H9 (cell line): ENCODE measurements around the gene AVL9. TPM values are rescaled to one million over a fixed set of nuclear protein-coding genes. Genes with fewer than 3 reads are reported as not detected.

Source experiments
- DNase-seq: peaks from one replicate; pipeline ENCODE4 v3.0.0-alpha.2; 2017
- H2AFZ ChIP-seq: one replicate; pipeline ENCODE4 v1.6.1; 2013; ENCODE audit warnings: mild to moderate bottlenecking, low read length, control low read depth, moderate library complexity
- H2AK5ac ChIP-seq: 2 replicates; pipeline ENCODE4 v1.6.1; 2013; ENCODE audit warnings: low read length, control low read depth, mixed read lengths; ENCODE audit not compliant: insufficient read length
- H2BK120ac ChIP-seq: one replicate; pipeline ENCODE4 v1.6.1; 2013; ENCODE audit warnings: low read depth, mild to moderate bottlenecking, low read length, control low read depth, inconsistent platforms; ENCODE audit not compliant: poor library complexity, severe bottlenecking
- H2BK12ac ChIP-seq: 2 replicates; pipeline ENCODE4 v1.6.1; 2013; ENCODE audit warnings: low read length, control low read depth, mixed read lengths, low read depth; ENCODE audit not compliant: insufficient read length
- H2BK15ac ChIP-seq: 2 replicates; pipeline ENCODE4 v1.6.1; 2013; ENCODE audit warnings: low read depth, low read length, control low read depth
- H2BK20ac ChIP-seq: one replicate; pipeline ENCODE4 v1.6.1; 2013; ENCODE audit warnings: low read depth, mild to moderate bottlenecking, low read length, control low read depth, inconsistent platforms; ENCODE audit not compliant: poor library complexity, severe bottlenecking
- H2BK5ac ChIP-seq: 2 replicates; pipeline ENCODE4 v1.6.1; 2013; ENCODE audit warnings: low read length, control low read depth, mixed read lengths; ENCODE audit not compliant: insufficient read length
- H3K14ac ChIP-seq: 2 replicates; pipeline ENCODE4 v1.6.1; 2013; ENCODE audit warnings: low read length, control low read depth; ENCODE audit not compliant: insufficient read depth
- H3K18ac ChIP-seq: 2 replicates; pipeline ENCODE4 v1.6.1; 2013; ENCODE audit warnings: low read depth, mild to moderate bottlenecking, mixed read lengths, low read length, control low read depth; ENCODE audit not compliant: insufficient read length
- H3K23ac ChIP-seq: 2 replicates; pipeline ENCODE4 v1.6.1; 2013; ENCODE audit warnings: low read length, control low read depth, mixed read lengths, low read depth; ENCODE audit not compliant: insufficient read length
- H3K23me2 ChIP-seq: 2 replicates; pipeline ENCODE4 v1.6.1; 2013; ENCODE audit warnings: low read depth, mild to moderate bottlenecking, mixed read lengths, low read length, control low read depth; ENCODE audit not compliant: insufficient read length, poor library complexity, severe bottlenecking
- H3K27ac ChIP-seq: 2 replicates; pipeline ENCODE4 v1.5.1; 2013; ENCODE audit warnings: low read length, control low read depth, mixed read lengths, low read depth; ENCODE audit not compliant: insufficient read length
- H3K27me3 ChIP-seq: 2 replicates; pipeline ENCODE4 v1.6.1; 2013; ENCODE audit warnings: low read length, control low read depth, inconsistent platforms; ENCODE audit not compliant: insufficient read depth
- H3K4ac ChIP-seq: 2 replicates; pipeline ENCODE4 v1.6.1; 2013; ENCODE audit warnings: low read depth, mild to moderate bottlenecking, control low read depth, inconsistent platforms, low read length, moderate library complexity
- H3K4me1 ChIP-seq: 2 replicates; pipeline ENCODE4 v1.6.1; 2013; ENCODE audit warnings: low read length, control low read depth, inconsistent platforms; ENCODE audit not compliant: insufficient read depth
- H3K4me2 ChIP-seq: 2 replicates; pipeline ENCODE4 v1.6.1; 2013; ENCODE audit warnings: low read length, control low read depth, mixed read lengths; ENCODE audit not compliant: insufficient read length, insufficient read depth
- H3K56ac ChIP-seq: 2 replicates; pipeline ENCODE4 v1.6.1; 2013; ENCODE audit warnings: low read depth, mild to moderate bottlenecking, mixed read lengths, low read length, control low read depth; ENCODE audit not compliant: insufficient read length
- H3K79me1 ChIP-seq: 2 replicates; pipeline ENCODE4 v1.6.1; 2013; ENCODE audit warnings: low read depth, mild to moderate bottlenecking, moderate library complexity, low read length, control low read depth, inconsistent platforms; ENCODE audit not compliant: insufficient read depth, poor library complexity, severe bottlenecking
- H3K79me2 ChIP-seq: 2 replicates; pipeline ENCODE4 v1.6.1; 2013; ENCODE audit warnings: low read length, control low read depth, inconsistent platforms; ENCODE audit not compliant: insufficient read depth
- H3K9ac ChIP-seq: 2 replicates; pipeline ENCODE4 v1.6.1; 2013; ENCODE audit warnings: low read length, control low read depth, mixed read lengths; ENCODE audit not compliant: insufficient read length; ENCODE audit errors: extremely low read depth
- H3K9me3 ChIP-seq: one replicate; pipeline ENCODE4 v1.6.1; 2013; ENCODE audit warnings: low read depth, low read length, inconsistent platforms; ENCODE audit not compliant: control insufficient read depth
- H3T11ph ChIP-seq: one replicate; pipeline ENCODE4 v1.6.1; 2013; ENCODE audit warnings: mild to moderate bottlenecking, low read length, control low read depth, inconsistent platforms
- H4K20me1 ChIP-seq: one replicate; pipeline ENCODE4 v1.6.1; 2013; ENCODE audit not compliant: control insufficient read depth, insufficient read length, insufficient read depth
- H4K5ac ChIP-seq: 2 replicates; pipeline ENCODE4 v1.6.1; 2013; ENCODE audit warnings: low read depth, mild to moderate bottlenecking, mixed read lengths, low read length, control low read depth; ENCODE audit not compliant: insufficient read length
- H4K8ac ChIP-seq: replicated peaks from 2 replicates; pipeline ENCODE4 v1.6.1; 2013; ENCODE audit warnings: low read length, control low read depth, mixed read lengths, low read depth; ENCODE audit not compliant: insufficient read length
- H4K91ac ChIP-seq: 2 replicates; pipeline ENCODE4 v1.6.1; 2013; ENCODE audit warnings: low read depth, mild to moderate bottlenecking, moderate library complexity, mixed read lengths, low read length, control low read depth; ENCODE audit not compliant: insufficient read length
- H3K27ac Mint-ChIP-seq, 3 experiments: 2 replicates in 2 of 3; 3 replicates in 1 of 3; pipeline ENCODE4 v1.8.0; 2020 to 2021; ENCODE audit warnings: mixed read lengths in 3 of 3, mild to moderate bottlenecking in 1 of 3, moderate library complexity in 1 of 3
- H3K27me3 Mint-ChIP-seq: 2 replicates; pipeline ENCODE4 v1.8.0; 2021; ENCODE audit warnings: low read depth, mild to moderate bottlenecking, moderate library complexity, mixed read lengths
- H3K36me3 Mint-ChIP-seq, 3 experiments: 2 replicates in 2 of 3; 3 replicates in 1 of 3; pipeline ENCODE4 v1.8.0; 2020 to 2021; ENCODE audit warnings: low read depth in 3 of 3, mixed read lengths in 3 of 3; ENCODE audit not compliant: insufficient read depth in 1 of 3
- H3K4me1 Mint-ChIP-seq, 2 experiments: 2 replicates each; pipeline ENCODE4 v1.8.0; 2020; ENCODE audit warnings: mixed read lengths in 2 of 2
- H3K4me3 Mint-ChIP-seq, 2 experiments: 2 replicates in 1 of 2; 3 replicates in 1 of 2; pipeline ENCODE4 v1.8.0; 2020 to 2021; ENCODE audit warnings: mild to moderate bottlenecking in 2 of 2, mixed read lengths in 2 of 2, moderate library complexity in 1 of 2
- H3K9me3 Mint-ChIP-seq, 2 experiments: 2 replicates in 1 of 2; 3 replicates in 1 of 2; pipeline ENCODE4 v1.8.0; 2020; ENCODE audit warnings: mild to moderate bottlenecking in 2 of 2, mixed read lengths in 2 of 2, moderate library complexity in 1 of 2
- WGBS: extraction: QIAGEN DNeasy Blood & Tissue Kit; methylation state at CpG from one replicate; pipeline ENCODE4 v1.1.7; 2013; ENCODE audit warnings: missing lambda C conversion rate, low lambda C conversion rate, mixed read lengths; ENCODE audit not compliant: insufficient read length; ENCODE audit errors: extremely low coverage; 5-methylcytosine and 5-hydroxymethylcytosine counted together
- total RNA-seq: library from RNA; stranded (reverse); gene quantifications from 2 replicates; pipeline ENCODE4 v1.2.1, GENCODE V29; 2021
- TF ChIP-seq, protein P1 (sequence below): fragments of 200-600 bp; sonication (generic); conservative IDR thresholded peaks from 3 replicates; pipeline ENCODE4 v1.8.0; 2021; ENCODE audit warnings: antibody characterized with exemption, mild to moderate bottlenecking

Gene AVL9
- total RNA-seq, 1 experiment from 2014 or later, result 38.7 TPM

- Mint-ChIP-seq H3K27me3 (no peaks in the 10 kb centered on the region), H3K4me1 (peaks cover 23 to 28% of the 10 kb centered on the region in 2 experiments), H3K36me3 (peaks cover 22 to 64% (median 37%) of the 10 kb centered on the region in 3 experiments), H3K4me3 (no peak overlapping the region), H3K9me3 (no peaks in the 10 kb centered on the region), H3K27ac (peak overlapping the region; percentile 3 to 78 (median 60); a peak in 5 of 7 replicates)
- no peak for DNase-seq
- Histone ChIP-seq H2BK15ac (no peak overlapping the region), H2BK12ac (no peak overlapping the region), H4K20me1 (no peaks in the 10 kb centered on the region), H3K9me3 (no peaks in the 10 kb centered on the region), H3K79me2 (no peaks in the 10 kb centered on the region), H2AFZ (no peak overlapping the region), H3K56ac (no peak overlapping the region), H3T11ph (no peak overlapping the region), H4K91ac (no peak overlapping the region), H3K27me3 (no peaks in the 10 kb centered on the region), H4K5ac (no peak overlapping the region), H3K14ac (no peak overlapping the region), H2BK120ac (no peak overlapping the region), H4K8ac (no peak overlapping the region), H3K79me1 (no peaks in the 10 kb centered on the region), H3K23ac (no peak overlapping the region), H3K9ac (no peak overlapping the region), H2BK20ac (no peak overlapping the region), H3K4ac (no peak overlapping the region), H3K4me2 (no peak overlapping the region), H3K18ac (no peak overlapping the region), H2BK5ac (no peak overlapping the region), H2AK5ac (no peak overlapping the region), H3K4me1 (peaks cover 8% of the 10 kb centered on the region), H3K23me2 (no peaks in the 10 kb centered on the region), H3K27ac (no peak overlapping the region)
- no CpG with 5 or more reads among the region's 5 CpGs for WGBS
- TF ChIP-seq, protein P1, sequence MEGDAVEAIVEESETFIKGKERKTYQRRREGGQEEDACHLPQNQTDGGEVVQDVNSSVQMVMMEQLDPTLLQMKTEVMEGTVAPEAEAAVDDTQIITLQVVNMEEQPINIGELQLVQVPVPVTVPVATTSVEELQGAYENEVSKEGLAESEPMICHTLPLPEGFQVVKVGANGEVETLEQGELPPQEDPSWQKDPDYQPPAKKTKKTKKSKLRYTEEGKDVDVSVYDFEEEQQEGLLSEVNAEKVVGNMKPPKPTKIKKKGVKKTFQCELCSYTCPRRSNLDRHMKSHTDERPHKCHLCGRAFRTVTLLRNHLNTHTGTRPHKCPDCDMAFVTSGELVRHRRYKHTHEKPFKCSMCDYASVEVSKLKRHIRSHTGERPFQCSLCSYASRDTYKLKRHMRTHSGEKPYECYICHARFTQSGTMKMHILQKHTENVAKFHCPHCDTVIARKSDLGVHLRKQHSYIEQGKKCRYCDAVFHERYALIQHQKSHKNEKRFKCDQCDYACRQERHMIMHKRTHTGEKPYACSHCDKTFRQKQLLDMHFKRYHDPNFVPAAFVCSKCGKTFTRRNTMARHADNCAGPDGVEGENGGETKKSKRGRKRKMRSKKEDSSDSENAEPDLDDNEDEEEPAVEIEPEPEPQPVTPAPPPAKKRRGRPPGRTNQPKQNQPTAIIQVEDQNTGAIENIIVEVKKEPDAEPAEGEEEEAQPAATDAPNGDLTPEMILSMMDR, result no peak
Observed at GRCh38 chr7:32586291-32587221, 91.3 kb downstream of the AVL9 start.
